Type B pancreatic cell (in vitro differentiated cells): ENCODE measurements around the gene STXBP6. TPM values are rescaled to one million over a fixed set of nuclear protein-coding genes. Genes with fewer than 3 reads are reported as not detected.

Experiments used
- DNase-seq: peaks from one replicate; pipeline ENCODE4 v3.0.0; 2021; ENCODE audit warnings: mixed read lengths; ENCODE audit not compliant: unreplicated experiment; ENCODE audit errors: extremely low spot score
- H3K27ac Mint-ChIP-seq: 2 replicates; pipeline ENCODE4 v1.8.0; 2021; ENCODE audit warnings: mild to moderate bottlenecking, mixed read lengths
- H3K27me3 Mint-ChIP-seq: 2 replicates; pipeline ENCODE4 v1.8.0; 2021; ENCODE audit warnings: mixed read lengths
- H3K36me3 Mint-ChIP-seq: 2 replicates; pipeline ENCODE4 v1.8.0; 2021; ENCODE audit warnings: mixed read lengths
- H3K4me1 Mint-ChIP-seq: one replicate; pipeline ENCODE4 v1.8.0; 2021; ENCODE audit warnings: mixed read lengths; ENCODE audit not compliant: unreplicated experiment
- H3K4me3 Mint-ChIP-seq: 2 replicates; pipeline ENCODE4 v1.8.0; 2021; ENCODE audit warnings: mild to moderate bottlenecking, mixed read lengths
- H3K9me3 Mint-ChIP-seq: 2 replicates; pipeline ENCODE4 v1.8.0; 2021; ENCODE audit warnings: mixed read lengths
- CTCF ChIP-seq: fragments of 200-600 bp; sonication (generic); conservative IDR thresholded peaks from 2 replicates; pipeline ENCODE4 v1.5.0; 2021; ENCODE audit warnings: antibody characterized with exemption, mild to moderate bottlenecking
- total RNA-seq: library from RNA; stranded (reverse); gene quantifications from 2 replicates; pipeline ENCODE4 v1.2.1, GENCODE V29; 2021; ENCODE audit warnings: low replicate concordance

STXBP6 gene
- total RNA-seq, 1 donor from 2014 or later: 17.0 TPM

- Mint-ChIP-seq H3K27ac (peak overlapping the region; percentile 52), H3K27me3 (no peaks in the 10 kb centered on the region), H3K4me3 (no peak overlapping the region), H3K9me3 (no peaks in the 10 kb centered on the region), H3K36me3 (no peaks in the 10 kb centered on the region), H3K4me1 (peaks cover 26% of the 10 kb centered on the region)
- no peak for TF ChIP-seq CTCF
- DNase-seq: no peak
Observed at GRCh38 chr14:24818058-24818822, 231.7 kb downstream of the STXBP6 start.

- Mint-ChIP-seq H3K27me3 (no peaks in the 10 kb centered on the region), H3K4me1 (peaks cover 26% of the 10 kb centered on the region), H3K9me3 (no peaks in the 10 kb centered on the region), H3K4me3 (peak overlapping the region; percentile 24), H3K27ac (peak overlapping the region; percentile 52), H3K36me3 (no peaks in the 10 kb centered on the region)
- no peak for DNase-seq
- peak; percentile 36 for TF ChIP-seq CTCF
Observed at GRCh38 chr14:24817212-24818057, 232.5 kb downstream of the STXBP6 start.

- H3K9me3 Mint-ChIP-seq: no peaks in the 10 kb centered on the region
- no peak for DNase-seq
- no peak overlapping the region for H3K4me3 Mint-ChIP-seq
- H3K27me3 Mint-ChIP-seq: no peaks in the 10 kb centered on the region
- TF ChIP-seq CTCF: no peak
- peak overlapping the region; percentile 52 for H3K27ac Mint-ChIP-seq
- H3K4me1 Mint-ChIP-seq: peaks cover 26% of the 10 kb centered on the region
- H3K36me3 Mint-ChIP-seq: no peaks in the 10 kb centered on the region
Observed at GRCh38 chr14:24816929-24817211, 233.1 kb downstream of the STXBP6 start.

- no peak for DNase-seq
- TF ChIP-seq CTCF: no peak
- Mint-ChIP-seq H3K4me1 (peaks cover 26% of the 10 kb centered on the region), H3K9me3 (no peaks in the 10 kb centered on the region), H3K27ac (peak overlapping the region; percentile 13), H3K36me3 (no peaks in the 10 kb centered on the region), H3K27me3 (no peaks in the 10 kb centered on the region), H3K4me3 (no peak overlapping the region)
Observed at GRCh38 chr14:24816011-24816928, 233.7 kb downstream of the STXBP6 start.

- Mint-ChIP-seq H3K4me3 (no peak overlapping the region), H3K36me3 (no peaks in the 10 kb centered on the region), H3K9me3 (no peaks in the 10 kb centered on the region), H3K27ac (no peak overlapping the region), H3K4me1 (peaks cover 27% of the 10 kb centered on the region), H3K27me3 (no peaks in the 10 kb centered on the region)
- TF ChIP-seq CTCF: no peak
- no peak for DNase-seq
Observed at GRCh38 chr14:24815543-24815942, 234.4 kb downstream of the STXBP6 start.
